K562 (cell line): ENCODE data around the gene CD164L2. TPM values are rescaled to one million over a fixed set of nuclear protein-coding genes. Genes with fewer than 3 reads are reported as not detected.
A peak's percentile ranks its signal among the peaks of the same experiment; 100 is the strongest.

Experiments used
- BRF2 ChIP-seq: IDR thresholded peaks from 3 replicates; pipeline ENCODE4 v1.6.1; 2011; ENCODE audit warnings: borderline replicate concordance, mild to moderate bottlenecking; ENCODE audit not compliant: insufficient read length, insufficient read depth
- CTCF ChIP-seq, 3 experiments: IDR thresholded peaks in 2 of 3; conservative IDR thresholded peaks in 1 of 3; 2 replicates each; pipeline ENCODE4 v1.5.1; 2011 to 2012; ENCODE audit warnings: low read length in 3 of 3, mild to moderate bottlenecking in 3 of 3, control low read depth in 2 of 3, improper control_type of control experiment in 1 of 3, inconsistent platforms in 1 of 3, low read depth in 1 of 3, mixed read lengths in 1 of 3, moderate library complexity in 1 of 3; ENCODE audit not compliant: insufficient read depth in 2 of 3
- CXXC5 ChIP-seq: fragments of 250-450 bp; sonication (Bioruptor Pico); IDR thresholded peaks from 2 replicates; pipeline ENCODE4 v1.8.0; 2022; ENCODE audit warnings: inconsistent platforms, mild to moderate bottlenecking, moderate library complexity
- FOXA3 ChIP-seq, 2 experiments: fragments of 450-650 bp in 1 of 2; sonication (generic) in 1 of 2; formaldehyde crosslinking; IDR thresholded peaks in 1 of 2; conservative IDR thresholded peaks in 1 of 2; 2 replicates each; pipeline versions ENCODE4 v1.4.0 to v1.8.0; 2020 to 2022; ENCODE audit warnings: mild to moderate bottlenecking in 2 of 2, missing genetic modification reagents in 1 of 2
- MAZ ChIP-seq, 2 experiments: fragments of 450-650 bp in 1 of 2; sonication (generic) in 1 of 2; formaldehyde crosslinking; IDR thresholded peaks in 1 of 2; conservative IDR thresholded peaks in 1 of 2; 2 replicates each; pipeline versions ENCODE4 v1.4.0 to v1.5.0; 2020; ENCODE audit warnings: mild to moderate bottlenecking in 1 of 2, missing genetic modification reagents in 1 of 2
- RBM34 ChIP-seq: fragments of 200-400 bp; formaldehyde crosslinking; IDR thresholded peaks from 2 replicates; pipeline ENCODE4 v1.6.1; 2018; ENCODE audit warnings: low read length, borderline replicate concordance; ENCODE audit not compliant: insufficient read depth
- TCF7 ChIP-seq: sonication (generic); IDR thresholded peaks from 2 replicates; pipeline ENCODE4 v1.6.1; 2016; ENCODE audit warnings: antibody characterized with exemption, borderline replicate concordance
- U2AF2 ChIP-seq: fragments of 200-400 bp; formaldehyde crosslinking; optimal IDR thresholded peaks from 2 replicates; pipeline ENCODE3; 2017; ENCODE audit warnings: low read depth, mild to moderate bottlenecking, low read length
- ZFX ChIP-seq: sonication (generic); formaldehyde crosslinking; IDR thresholded peaks from 2 replicates; pipeline ENCODE4 v1.8.0; 2022; ENCODE audit warnings: mild to moderate bottlenecking, missing genetic modification reagents, moderate library complexity
- ZNF23 ChIP-seq: fragments of 250-450 bp; sonication (Bioruptor Pico); IDR thresholded peaks from 2 replicates; pipeline ENCODE4 v1.4.0; 2020; ENCODE audit warnings: mild to moderate bottlenecking
- ZNF318 ChIP-seq, 2 experiments: fragments of 450-650 bp; IDR thresholded peaks; 2 replicates each; pipeline ENCODE4 v1.6.1; 2016; ENCODE audit warnings: mild to moderate bottlenecking in 2 of 2, borderline replicate concordance in 1 of 2, low read depth in 1 of 2, moderate library complexity in 1 of 2
- ZNF395 ChIP-seq: fragments of 200-800 bp; sonication (Bioruptor generic); IDR thresholded peaks from 2 replicates; pipeline ENCODE4 v1.6.1; 2017; ENCODE audit warnings: missing genetic modification characterization, missing compliant biosample characterization
- polyA plus RNA-seq, 8 experiments: library from polyadenylated mRNA; depleted of rRNA in 4 of 8; stranded (reverse) in 5 of 8; unstranded in 3 of 8; fragments of >200 nt; fragmentation: Nextera tagmentation in 2 of 8; fragmentation: Illumina TruSeq in 1 of 8; extraction: Ambion mirVana in 2 of 8; extraction: Trizol in 1 of 8; gene quantifications; 2 replicates each; pipeline versions ENCODE4 v1.2.1 to v1.2.3, GENCODE V29; 2011 to 2014; ENCODE audit warnings: inconsistent platforms in 1 of 8, missing spikeins in 1 of 8
- total RNA-seq, 7 experiments: library from RNA; depleted of rRNA in 6 of 7; stranded (reverse); fragments of >200 nt in 6 of 7; fragmentation: Illumina TruSeq in 2 of 7; extraction: Trizol in 2 of 7; gene quantifications; 2 replicates each; pipeline versions ENCODE4 v1.2.1 to v1.2.3, GENCODE V29; 2011 to 2021; ENCODE audit warnings: low replicate concordance in 1 of 7

CD164L2 gene
- total and polyA plus RNA-seq, 9 of the 15 experiments (the other 6 are each of a cell fraction or from before 2014, with no cell fraction given), result 0.08 to 0.92 (median 0.38) TPM; not detected in 1

- TF ChIP-seq ZNF395 (CRISPR knock-in tag) (no peak), CXXC5 (CRISPR knock-in tag) (peak; percentile 72), ZFX (peak; percentile 68), ZNF23 (CRISPR knock-in tag) (no peak), BRF2 (no peak), U2AF2 (no peak), CTCF (IDR thresholded peaks at IDR 0.05 in 2 of 3, conservative IDR thresholded peaks at IDR 0.05 in 1 of 3; ENCODE audit: insufficient read depth in 2 of 3, low read depth in 1 of 3, low read length in 3 of 3) (peak; percentile 57 to 75 (median 58)), ZNF318 (IDR thresholded peaks at IDR 0.05; ENCODE audit: borderline replicate concordance in 1 of 2, low read depth in 1 of 2) (no peak), RBM34 (no peak), MAZ (CRISPR knock-in tag; conservative IDR thresholded peaks at IDR 0.05 in 1 of 2, IDR thresholded peaks at IDR 0.05 in 1 of 2) (peak in 1 of 2 experiments; percentile 62; a peak in 2 of 4 replicates), TCF7 (0 out of 2 replicates have a peak, but pooled peaks have one; percentile 20), FOXA3 (CRISPR knock-in tag; conservative IDR thresholded peaks at IDR 0.05 in 1 of 2, IDR thresholded peaks at IDR 0.05 in 1 of 2) (no peak)
These were observed 32.2 kb downstream of the CD164L2 start (continued) for GRCh38 chr1:27350663-27351540.
